Stimulated activated CD4-positive, alpha-beta T cell treated with anti-CD3 and anti-CD28 coated beads, Interleukin-4, amount 100 ng/mL, for 4 hours (primary cell): Measurements from ENCODE around the gene GALNT9.
"Not testable (repeated sequence)": the region's sequence is repeated elsewhere in the genome, so short reads cannot be mapped to it uniquely, and the experiment has no call there.

ENCODE experiments used
- DNase-seq, 2 experiments: peaks; one replicate each; pipeline ENCODE4 v3.0.0-alpha.2; 2020

GALNT9 gene

GRCh38 chr12:132329036-132329719, at the start of gene GALNT9:
Gene GALNT9, minus strand, starts transcription at chr12:132329589. Its CDS starts 386 bp downstream, at chr12:132329203.
- DNase-seq = no peak

GRCh38 chr12:132379057-132379456, 49.7 kb upstream of the GALNT9 start:
- DNase-seq = not testable (repeated sequence)

- no peak for DNase-seq
Measured at GRCh38 chr12:132377147-132377546, 47.8 kb upstream of the GALNT9 start.

DNA sequence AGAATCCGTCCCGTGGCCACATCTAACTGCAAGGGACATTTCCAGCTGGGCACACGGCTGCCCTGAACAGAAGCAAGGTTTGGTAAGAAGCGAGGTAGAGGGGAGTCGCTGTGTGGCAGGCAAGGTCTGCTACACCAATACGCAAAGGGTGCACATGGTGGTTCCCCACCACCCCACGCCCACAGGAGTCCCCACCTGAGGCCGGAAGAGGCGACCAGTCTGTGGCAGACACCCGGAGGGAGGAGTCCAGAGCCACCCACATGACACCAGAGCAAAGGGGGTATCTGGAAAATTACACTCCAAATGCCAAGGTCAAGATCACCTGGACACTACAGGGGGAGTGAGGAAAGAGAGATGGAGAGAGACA, 47.1 kb upstream of the GALNT9 start:
- no peak for DNase-seq

- no peak for DNase-seq
Measured at GRCh38 chr12:132375747-132376463, 46.5 kb upstream of the GALNT9 start.

DNA sequence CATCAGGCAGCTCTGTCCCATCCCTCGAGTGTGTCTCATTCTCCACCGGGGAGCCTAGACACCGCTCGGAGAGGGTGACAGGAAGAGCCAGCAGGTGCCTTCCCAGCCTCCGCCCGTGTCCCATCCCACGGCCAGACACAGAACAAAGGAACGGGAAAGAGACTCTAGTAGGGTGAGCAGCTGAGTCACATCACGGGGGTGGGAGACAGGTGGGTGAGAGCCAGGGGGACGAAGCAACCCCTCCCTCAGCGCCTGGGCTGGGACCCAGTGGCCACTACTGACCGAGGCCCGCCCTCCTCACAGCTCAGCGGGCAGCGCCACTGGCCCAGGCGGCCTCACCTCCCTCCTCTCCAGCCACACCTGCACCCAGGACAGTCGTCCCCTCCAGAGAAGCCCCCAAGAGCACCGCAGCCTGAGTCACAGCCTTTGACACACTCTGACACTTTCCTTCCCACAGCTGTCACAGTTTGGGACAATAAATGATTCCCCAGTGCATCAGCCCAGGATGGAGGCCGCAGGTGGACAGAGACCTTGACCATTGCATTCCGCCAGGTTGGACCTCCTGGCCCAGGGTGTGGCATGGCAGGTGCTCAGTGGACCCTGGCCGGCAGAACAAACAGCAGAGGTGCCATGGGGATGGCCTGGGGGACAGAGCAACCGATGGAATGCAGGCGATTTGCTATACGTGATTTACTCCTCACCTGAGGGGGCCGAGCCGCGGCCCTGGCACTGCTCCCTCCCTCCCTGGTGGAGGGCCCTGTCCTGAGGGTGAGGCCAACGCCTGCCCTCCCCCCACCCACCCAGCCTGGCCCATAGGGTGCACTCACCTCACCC, 45.4 kb upstream of the GALNT9 start:
- no peak for DNase-seq

DNA sequence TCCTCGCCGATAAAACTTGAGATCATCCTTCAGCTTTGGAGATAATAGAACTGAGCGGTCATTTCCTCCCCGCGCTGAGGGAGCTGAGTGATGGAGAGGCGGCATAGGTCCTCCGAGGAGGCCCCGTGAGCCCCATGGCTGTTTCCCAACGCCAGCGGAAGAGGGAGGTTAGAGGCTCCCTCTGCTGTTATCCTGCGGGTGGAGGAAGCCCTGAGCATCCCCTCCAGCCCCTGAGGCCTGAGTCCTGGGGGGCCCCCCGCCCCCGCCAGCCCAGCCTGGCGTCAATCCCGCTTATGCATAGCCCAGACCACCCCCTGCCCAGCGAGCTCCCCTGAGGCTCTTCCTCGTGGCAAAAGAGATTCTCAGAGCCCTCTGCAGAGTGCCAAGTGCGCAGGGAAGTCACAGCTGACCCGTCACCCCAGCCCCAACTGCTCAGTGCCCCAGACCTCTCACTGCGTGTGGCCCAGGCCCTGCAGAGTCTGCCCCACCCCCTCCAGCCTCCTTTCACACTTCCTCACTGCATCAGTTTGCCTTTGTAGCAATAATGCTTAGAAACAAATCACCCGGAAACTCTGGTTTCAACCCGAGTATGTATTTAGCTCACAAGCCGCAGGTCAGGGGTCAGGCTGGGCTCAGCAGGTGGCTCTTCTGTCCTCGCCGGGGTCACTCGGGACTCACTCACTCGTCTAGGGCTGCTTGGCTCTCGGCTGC, 44.7 kb upstream of the GALNT9 start:
- no peak for DNase-seq

DNA sequence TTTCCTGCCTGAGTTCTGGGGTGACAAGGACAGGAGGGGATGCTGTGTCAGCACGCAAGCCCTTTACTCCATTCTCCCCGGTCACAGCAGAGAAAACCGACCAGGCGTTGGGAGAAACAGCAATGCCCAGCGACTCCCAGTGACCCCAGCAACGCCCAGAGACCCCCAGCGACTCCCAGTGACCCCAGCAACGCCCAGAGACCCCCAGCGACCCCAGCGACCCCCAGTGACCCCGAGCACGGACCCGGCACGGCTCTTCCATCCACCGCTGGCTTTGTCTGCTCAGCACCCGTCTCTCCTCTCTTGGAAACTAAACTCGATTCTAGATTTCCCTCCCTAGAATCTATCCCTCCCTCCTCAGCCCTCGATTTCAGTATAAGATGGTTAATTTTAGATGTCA, 38.5 kb upstream of the GALNT9 start:
- no peak for DNase-seq

GRCh38 chr12:132367071-132367851, 37.9 kb upstream of the GALNT9 start:
- DNase-seq = no peak

DNA sequence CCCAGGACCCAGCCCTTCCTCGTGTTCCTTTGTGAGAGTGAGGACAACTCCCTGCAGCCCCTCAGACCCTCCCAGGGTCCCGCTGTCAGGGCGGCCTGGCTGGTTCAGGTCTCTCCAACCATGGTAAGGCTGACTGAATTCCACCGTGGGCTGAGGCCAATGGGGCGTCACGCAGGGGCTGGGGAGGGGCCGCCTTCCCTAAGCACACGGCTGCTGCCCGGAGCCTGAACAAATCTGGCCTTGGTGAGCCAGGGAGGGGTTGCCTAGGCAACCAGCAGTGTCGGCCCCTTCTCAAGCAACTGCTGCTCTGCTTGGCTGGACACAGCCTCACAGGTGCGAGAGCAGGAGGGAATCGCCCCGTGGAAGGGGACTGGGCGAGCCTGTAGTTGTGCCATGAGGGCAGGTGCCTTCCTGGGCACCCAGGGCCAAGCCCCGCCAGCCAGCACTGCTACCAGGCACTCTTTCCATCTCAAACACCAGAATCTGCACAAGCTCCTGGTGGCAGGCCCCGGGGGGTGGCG, 37.0 kb upstream of the GALNT9 start:
- no peak for DNase-seq

GRCh38 chr12:132365226-132365625, 35.8 kb upstream of the GALNT9 start:
- DNase-seq = no peak

DNA sequence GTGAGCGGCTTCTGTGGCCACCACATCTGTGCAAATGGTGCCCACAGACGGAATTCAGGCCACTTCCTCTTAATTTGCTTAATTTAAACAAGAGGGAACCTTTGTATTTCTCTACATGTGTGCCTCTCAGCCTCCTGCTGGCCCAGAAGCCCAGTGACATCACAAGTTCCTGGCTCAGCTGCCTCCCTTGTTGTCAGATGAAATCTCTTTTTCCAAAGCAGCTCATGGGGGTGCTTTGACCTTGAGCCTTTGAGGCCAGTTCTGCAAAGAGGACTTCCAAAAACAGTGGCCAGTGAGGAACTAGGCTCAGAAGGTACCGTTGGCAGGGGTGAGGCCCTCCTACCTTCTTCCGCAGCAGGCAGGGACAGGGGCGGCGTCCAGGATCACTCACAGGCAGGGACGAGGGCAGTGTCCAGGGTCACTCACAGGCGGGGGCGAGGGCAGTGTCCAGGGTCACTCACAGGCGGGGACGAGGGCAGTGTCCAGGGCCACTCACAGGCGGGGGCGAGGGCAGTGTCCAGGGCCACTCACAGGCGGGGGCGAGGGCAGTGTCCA, 35.0 kb upstream of the GALNT9 start:
- no peak for DNase-seq

DNA sequence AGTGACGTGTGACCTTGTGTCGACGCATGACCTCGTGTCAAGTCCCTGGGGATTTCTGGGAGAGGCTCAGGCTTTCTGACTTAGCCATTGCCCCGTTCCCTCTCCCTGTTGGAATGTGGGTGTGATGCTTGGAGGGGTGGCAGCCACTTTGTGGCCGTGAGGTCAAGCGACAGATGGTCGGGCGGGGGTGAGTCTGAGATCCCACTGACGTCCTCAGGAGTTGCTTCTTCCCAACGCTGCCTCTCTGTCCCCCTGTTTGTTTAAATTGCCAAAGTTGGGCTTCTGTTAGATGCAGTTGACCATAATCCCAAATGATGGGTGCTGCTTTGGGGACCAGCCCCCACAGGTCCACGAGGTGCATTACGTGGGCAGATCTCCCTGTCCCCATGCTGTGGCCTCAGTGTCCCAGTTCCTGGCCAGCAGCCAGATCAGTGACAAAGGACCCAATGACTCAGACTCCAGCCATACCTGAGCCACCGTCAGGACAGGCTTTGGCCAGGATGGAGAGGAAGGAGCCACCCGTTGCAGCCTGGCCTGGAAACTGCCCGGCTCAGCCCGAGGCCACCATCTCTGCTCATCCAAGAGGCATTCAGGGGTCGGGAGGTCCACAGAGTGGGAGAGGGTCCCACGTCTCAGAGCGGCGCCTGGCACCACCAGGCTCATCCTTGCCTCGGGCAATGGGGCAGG, 34.4 kb upstream of the GALNT9 start:
- DNase-seq = no peak

GRCh38 chr12:132362996-132363660, 33.7 kb upstream of the GALNT9 start:
- no peak for DNase-seq

DNA sequence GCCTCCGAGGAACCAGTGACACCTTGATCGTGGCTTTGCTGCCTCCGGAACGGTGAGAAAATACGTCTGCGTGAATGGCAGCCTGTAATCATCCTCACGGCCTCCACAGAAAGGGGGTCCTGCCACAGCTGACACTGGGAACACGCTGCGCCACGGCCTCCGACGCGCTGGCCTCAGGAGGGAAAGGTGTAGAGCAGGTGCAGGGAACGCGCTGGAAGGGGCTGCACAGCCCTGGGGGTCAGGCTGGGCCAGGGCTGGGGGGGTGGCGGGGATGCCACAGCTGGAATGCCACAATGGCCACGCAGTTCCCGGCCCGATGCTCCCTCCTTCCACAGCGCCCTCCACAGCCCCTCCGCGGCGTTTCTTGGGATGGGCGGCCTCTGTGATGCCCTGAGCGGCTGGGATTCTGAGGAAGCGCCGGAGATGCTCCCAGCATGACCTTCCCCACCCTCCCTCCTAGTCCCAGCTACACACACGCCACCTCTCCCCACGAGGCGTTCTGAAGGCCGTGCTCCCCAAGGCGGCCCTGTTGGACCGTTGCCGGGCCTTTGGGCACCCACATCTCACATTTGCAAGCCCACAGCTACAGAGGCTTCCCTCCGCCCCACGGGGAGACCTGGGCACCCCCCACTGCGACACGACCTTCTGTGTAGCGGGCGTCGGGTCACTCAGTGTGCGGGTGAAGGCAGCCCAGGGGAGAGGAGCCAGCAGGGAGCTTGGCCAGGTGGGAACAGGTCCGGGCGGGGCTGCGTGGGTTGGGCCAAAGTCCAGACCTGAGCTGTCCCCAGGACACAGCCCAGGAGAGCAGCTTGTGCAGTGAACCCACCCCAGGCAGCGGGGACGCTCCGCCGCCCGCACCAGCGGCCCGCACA, 31.8 kb upstream of the GALNT9 start:
- DNase-seq = no peak

DNA sequence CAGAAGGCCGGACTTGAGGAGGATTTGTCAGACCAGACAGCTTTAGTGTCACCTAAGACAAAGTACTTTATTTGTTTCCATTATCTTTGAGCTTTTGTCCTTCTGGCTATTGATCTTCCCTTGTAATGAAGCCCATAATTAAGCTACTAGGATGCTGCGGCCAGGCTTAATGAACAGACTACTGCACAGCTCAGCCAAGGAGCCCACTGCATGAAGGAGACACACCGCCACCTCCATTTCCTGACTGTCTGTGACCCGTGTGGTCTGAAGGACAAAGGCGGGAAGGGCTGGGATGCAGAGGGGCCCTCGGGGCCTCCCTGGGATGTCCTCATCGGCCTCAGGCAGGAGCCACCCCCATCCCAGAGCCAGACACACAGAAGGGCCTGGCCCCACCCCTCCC, 31.0 kb upstream of the GALNT9 start:
- DNase-seq = no peak

- no peak for DNase-seq
Measured at GRCh38 chr12:132359971-132360370, 30.6 kb upstream of the GALNT9 start.

DNA sequence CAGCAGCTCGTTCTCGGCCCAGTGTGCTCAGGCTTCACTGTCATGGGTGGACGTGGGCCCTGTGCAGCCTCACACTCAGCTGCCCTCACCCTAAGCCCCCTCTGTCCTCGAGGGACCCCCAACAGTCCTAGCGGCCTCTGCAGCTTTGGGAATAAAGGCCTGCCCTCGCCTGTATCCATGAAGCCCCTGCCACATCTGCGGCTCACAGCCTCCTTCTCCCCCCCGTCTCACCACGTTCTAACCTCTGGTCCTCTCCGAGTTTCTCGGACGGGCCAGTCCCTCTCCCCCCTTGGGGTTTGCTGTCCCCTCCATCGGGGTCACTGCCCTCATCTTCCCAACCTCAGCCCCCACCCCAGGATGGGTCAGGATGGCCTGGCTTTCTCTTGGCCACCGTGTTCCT, 30.2 kb upstream of the GALNT9 start:
- no peak for DNase-seq
